GM15510 (cell line): ENCODE data around the gene SLC29A1.

Source experiments
- POLR2A ChIP-seq: IDR thresholded peaks from 3 replicates; pipeline ENCODE4 v1.6.1; 2011; ENCODE audit warnings: borderline replicate concordance; ENCODE audit not compliant: insufficient read length; ENCODE audit errors: extremely low read depth

The SLC29A1 gene

DNA sequence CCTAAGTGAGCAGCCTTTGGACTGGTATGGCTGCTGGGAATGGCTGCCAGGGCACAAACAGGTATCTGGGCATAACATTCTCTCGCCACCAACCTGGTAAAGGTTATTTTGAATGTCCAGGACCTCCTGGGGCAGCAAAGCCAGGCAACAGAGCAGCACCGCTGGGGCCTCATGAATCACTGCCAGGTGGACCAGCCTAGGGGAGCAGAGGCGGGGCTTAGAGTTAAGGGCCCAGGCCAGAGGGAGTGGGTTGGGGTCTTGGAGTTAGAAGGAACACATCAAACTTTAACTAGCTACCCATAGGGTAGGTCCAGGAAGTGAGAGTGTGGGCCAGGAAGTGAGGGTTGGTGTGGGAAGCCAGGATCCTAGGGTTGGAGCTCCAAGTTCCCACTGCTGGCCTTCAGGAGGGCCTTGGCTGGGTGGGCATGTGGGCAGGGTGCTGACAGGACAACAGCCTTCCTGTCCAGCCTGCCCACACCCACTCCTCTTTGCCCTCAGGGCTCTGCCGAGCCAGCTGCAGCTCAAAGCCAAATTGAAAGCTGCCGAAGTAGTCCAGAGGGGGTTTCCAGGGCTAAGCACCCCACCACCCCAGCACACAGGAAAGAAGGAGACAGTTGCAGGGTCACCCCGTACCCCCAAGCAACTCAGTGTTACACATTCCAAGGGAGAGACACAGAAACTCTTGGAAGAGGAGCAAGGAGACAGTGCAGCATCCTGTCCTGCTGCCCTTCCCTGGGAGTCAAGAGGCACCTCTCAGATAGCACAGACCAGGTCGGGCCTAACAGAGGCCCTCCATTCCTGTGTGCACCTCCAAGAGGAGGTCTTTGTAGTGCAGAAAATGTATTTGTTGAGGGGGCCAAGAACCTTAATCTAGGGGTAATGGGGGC is 39.3 kb downstream of the SLC29A1 start:
- no peak for TF ChIP-seq POLR2A

DNA sequence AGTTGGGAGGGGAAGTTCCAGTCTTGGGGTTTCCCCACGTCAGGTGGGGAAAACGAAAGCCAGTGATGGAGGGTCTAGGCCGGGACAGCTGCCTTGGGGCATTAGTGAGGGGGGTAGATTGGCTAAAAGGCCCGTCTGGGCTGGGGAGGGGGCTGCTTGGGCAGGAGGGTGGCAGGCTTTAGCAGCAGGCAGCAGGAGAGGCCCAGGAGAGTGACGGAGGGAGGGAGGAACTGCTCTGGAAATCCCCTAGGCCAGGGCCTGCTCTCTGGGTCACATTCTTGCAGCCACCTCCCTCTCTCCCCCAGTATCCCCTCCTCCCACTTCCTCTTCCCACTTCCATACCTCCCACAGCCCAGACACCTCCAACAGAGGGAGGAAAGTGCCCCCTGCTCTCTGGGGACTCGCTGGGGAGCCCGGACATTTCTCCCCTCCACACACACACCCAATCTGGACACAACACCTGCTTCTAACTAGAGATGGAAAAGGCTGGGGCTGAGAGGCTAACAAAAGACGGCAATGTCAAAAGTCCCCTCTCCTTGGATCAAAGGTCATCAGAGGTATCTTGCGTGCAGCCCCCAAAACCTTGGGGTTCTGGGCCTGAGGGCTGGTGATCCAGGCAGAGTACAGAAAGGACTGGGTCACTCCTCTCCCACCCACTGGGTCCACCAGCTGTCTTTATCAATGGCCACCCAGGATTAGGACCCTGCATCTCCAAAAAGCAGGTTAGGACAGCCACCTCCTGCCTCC is 40.1 kb downstream of the SLC29A1 start:
- TF ChIP-seq POLR2A: peak; percentile 58

DNA sequence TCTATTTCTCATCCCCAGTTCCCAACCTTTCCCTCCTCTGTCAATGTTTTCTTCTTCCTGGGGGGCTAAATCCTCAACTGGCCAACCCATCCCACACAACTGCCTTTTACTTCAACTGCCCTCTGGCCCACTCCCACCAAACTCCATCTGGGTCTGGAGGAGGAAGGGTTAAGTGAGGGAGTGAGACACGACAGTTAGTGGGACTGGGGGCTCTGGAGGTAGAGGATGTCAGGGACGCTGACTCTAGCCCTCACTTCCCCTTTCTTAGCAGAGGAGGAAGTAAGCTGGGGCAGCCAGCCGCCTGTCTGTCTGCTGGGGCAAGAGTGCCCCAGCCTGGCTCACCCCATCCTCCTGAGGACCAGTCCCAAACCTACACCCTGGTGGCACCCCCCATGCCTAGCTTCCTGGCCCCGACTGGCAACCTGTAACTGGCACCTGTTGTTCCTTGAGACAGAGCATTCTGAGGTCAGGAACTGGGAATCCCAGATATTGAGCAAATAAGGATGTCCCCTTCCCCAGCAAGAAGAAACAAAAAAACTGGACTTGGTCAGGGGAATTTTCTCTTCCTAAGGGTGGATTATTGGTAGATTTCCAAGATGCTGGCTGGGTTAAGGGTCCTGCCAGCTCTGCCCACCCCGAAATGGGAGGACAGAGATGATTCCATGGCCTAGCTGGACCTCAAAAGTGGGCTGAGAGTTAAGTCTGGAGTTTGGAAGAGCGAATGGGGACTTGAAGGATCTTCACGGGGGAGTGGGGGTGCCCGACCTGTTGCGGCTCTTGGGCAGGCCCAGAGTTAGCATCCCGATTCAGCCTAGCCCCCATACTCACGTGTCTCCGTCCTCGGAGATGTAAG is 41.0 kb downstream of the SLC29A1 start:
- peak; percentile 46 for TF ChIP-seq POLR2A

DNA sequence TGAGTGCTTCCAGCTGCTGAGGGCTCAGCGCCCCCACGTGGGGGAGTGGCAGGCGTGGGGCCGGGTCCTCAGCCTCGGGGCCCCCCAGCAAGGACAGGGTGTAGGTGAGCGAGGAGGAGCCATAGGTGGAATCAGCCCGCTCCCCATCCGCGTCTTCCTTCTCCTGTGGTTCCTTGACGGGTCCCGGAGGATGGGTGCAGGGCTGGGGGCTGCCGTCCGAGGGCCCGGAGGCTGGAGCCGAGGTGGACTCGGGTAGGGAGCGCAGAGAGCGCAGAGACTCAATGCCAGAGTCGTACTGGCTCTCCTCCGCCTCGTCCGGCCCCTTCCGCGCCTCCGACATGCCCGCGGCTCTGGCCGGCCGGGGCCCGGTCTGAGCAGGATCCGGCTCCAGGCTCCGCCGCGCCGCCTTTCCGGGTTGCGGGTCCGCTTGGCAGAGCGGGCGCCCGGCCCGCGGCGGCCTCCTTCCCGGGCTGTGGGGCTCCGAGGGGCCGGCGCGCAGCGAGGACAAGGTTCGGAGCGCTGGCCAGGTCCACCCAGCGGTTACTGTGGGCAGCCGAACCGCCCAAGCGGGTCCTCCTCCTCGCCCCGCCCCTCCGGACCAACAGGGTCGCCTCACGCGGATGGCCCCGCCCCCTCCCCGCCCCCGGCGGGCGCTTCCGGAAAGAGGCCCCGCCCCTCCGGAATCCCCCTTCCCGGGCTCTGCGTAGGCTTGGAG is 41.8 kb downstream of the SLC29A1 start, which contains the start of gene NFKBIE:
Gene NFKBIE (minus strand): TSS at position 545 of the 715 bp plus-strand sequence. CDS start 205 bp downstream, at position 340.
- TF ChIP-seq POLR2A: peak; percentile 95

DNA sequence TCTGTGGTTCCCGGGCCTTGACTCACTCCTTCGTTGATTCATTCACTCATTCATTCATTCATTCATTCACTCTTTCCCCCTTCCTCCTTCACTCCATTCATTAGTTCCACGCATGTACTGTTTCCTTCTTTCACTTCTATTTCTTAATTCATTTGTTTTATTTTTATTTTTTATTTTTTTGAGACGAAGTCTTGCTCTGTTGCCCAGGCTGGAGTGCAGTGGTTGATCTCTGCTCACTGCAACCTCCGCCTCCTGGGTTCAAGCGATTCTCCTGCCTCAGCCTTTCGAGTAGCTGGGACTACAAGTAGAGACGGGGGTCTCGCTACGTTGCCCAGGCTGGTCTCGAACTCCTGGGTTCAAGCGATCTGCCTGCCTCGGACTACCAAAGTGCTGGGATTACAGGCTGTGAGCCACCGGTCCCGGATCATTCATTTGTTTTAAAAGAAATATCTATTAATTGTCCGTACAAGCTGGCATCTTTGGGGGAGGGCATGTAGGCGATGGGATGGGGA is 42.4 kb downstream of the SLC29A1 start:
- no peak for TF ChIP-seq POLR2A

DNA sequence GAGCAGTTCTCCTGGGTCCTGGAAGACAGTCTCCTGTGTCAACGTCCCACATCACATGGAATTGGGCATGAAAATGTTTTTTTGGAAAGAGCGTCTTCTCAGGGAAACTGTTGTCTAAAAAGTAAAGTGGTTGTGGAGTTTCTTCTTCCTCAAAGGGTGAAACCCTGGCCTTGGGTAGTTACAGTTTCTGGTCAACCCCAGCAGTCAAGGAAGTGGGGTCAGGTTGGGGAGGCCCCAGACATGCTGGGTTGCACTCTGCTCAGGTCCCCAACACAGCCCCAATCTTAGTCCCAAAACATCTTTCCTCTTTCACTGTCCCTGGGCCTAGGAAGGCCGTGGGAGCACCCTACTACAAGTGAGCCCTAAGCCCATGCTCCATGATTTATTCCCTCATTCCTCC is 43.0 kb downstream of the SLC29A1 start:
- no peak for TF ChIP-seq POLR2A

DNA sequence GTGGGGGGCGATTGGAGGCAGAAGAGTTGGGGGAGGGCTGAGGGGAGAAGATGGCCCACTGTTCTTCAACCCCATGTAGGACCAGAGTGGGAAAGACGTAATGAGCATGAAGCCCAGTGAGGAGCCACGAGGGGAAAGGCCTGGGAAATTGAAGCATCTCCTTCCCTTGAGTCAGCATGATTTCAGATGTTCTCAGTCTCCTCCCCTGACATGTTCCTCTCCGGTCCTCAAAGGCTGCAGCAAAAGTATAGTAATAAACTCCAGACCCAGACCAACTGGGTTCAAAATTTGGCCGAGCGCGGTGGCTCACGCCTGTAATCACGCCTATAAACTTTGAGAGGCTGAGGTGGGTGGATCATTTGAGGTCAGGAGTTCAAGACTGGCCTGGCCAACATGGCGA is 43.9 kb downstream of the SLC29A1 start:
- no peak for TF ChIP-seq POLR2A

DNA sequence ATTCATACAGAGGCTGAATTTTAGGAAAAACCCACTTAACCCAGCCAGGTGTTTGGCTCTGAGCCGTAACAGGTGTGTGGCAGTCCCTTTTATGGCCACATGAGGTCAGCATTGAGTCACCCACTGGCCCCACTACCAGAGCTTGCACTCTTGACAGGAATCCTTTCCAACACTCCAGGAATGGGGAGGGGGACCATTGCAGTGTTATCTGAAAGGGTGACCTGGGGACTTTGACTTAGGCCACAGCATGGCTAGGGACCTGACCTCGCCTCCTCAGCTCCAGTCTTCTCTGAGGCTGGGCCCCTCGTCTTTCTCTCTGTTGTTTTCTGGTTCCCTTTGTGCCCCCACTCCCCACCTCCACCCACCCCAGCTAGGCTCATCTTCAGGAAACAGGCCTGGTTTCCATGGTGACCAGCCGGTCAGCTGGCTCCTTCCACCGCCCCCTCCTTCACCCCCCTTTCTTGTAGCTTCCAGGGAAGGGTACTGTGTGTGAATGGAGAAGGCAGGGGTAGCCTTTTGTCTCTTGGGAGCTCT is 44.8 kb downstream of the SLC29A1 start:
- TF ChIP-seq POLR2A: no peak

DNA sequence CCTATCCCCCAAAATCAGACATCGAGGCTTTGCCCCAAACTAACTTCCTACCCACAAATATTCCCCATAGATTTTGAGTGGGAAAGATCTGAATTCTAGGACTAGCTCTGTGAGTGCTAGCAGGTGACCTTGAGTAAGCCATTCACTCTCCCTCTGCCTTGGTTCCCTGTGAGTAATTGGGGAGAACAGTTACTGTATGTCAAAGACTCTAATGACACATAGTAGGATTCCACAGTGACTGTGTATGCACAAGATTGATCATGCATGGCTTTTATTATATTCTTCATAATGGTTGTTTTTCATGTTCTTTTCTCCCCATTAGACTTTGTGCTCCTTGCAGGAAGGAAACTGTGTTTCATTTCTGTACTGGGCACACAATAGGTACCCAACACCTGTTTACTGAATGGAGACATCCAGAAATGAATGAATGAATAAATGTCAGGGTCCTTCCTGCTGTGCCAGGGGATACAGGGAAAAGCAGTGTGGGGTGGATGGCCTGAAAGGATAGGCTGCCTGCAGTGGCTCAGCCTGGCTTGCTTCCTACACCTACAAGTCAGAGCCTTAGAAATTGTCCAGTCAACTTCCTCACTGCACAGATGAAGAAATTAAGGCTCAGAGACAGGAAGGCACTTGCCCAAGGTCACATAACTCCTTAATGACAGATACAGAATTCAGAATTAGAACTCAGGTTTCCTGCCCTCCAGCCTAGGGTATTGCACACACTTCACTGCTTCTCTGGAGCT is 46.0 kb downstream of the SLC29A1 start:
- no peak for TF ChIP-seq POLR2A

DNA sequence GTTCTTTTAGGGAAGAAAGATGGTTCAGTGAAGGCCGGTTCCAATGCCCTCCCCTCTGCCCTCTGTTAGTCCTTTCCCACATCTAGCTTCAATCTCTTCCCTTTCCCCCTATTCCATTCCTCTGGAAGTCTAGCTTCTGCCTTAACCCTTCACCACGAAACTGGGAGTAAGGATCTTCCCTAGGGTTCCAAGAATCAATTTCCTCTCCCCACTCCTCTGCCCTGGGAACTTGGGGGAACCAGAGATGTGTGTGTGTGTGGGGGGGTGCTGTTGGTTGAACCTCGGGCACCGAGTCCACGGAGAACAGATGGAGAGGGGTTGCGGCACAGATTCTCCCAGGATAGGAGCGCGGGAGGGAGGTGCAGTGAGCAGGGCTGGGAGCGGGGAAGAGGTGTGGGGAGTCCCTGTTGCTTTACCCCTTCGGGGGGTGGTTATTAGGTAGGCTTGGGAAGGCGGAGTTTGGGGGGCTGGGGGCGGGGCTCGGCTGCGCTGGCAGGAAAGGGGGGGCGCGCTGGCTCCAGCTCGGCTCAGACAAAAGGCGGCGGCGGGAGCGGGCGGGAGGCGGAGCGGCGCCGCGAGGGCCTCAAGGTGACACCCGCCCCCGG is 46.6 kb downstream of the SLC29A1 start, which contains the start of gene TMEM151B:
Gene TMEM151B (plus strand): TSS at position 530 of the 605 bp plus-strand sequence. CDS start 293 bp downstream, outside the sequence.
- TF ChIP-seq POLR2A: no peak

DNA sequence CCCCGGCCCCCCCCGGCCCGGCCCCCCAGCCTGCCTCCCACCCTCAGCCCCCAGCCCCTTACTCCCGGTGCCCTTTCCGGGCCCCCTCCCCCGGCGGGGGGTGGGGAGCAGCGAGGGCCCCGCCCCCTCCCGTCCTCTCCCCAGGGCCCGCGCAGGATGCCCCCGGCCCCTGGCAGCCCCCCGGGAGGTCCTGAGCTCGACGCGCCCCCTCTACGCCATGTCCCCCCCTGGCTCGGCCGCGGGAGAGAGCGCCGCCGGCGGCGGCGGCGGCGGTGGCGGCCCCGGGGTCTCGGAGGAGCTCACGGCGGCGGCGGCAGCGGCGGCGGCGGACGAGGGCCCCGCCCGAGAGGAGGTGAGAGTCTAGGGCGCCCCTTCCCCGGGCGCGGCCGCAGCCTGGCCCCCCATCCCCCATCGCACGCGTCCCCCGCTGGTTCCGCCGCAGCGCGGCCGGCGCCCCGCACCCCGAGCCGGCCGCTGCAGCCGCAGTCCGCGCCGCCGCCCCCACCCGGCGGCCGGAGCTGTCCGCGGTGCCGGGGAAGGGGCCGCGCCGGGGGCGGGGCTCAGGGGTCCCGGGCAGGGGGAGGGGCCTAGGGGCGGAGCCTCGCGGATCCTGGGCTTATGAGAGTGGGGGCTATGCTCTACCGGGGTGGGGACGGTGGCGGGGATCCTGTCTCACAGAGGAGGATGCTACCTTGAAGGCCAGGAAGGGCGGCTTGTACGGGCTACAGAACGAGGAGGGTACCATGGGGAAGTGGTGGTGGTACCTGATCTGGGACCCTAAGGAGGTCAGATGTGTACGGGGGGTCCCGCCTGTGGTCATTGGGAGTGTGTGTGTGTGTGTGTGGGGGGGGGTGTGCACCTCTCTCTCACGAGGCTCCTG is 47.4 kb downstream of the SLC29A1 start:
- no peak for TF ChIP-seq POLR2A

DNA sequence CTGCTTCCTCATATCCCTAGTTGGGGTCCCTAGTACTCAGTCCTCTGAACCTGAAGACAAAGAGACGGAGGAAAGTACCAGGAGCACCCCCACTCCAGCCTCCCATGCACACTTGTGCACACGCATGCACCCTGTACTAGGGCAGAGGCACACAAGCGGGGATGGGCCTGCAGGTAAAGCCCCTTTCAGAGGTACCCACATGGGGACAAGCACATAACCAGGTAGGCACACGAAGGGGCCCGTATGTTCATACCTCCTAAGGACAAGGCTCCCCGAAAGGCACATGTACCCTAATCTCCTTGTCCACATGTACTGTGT is 48.0 kb downstream of the SLC29A1 start:
- TF ChIP-seq POLR2A: no peak
